Measurements from ENCODE around the gene LRRC61. TPM values are rescaled to one million over a fixed set of nuclear protein-coding genes. Genes with fewer than 3 reads are reported as not detected.

Gene LRRC61
- total RNA-seq, 1 donor from 2014 or later, result 70.8 TPM

GRCh38 chr7:150374472-150374871 lies 51.3 kb downstream of the LRRC61 start:
- H3K36me3 ChIP-seq (ENCODE audit: control insufficient read depth, insufficient read depth, low read length), result peaks cover 2% of the 10 kb centered on the region
- no peak for DNase-seq (ENCODE audit: low read depth)
- no peak overlapping the region for H3K4me3 ChIP-seq (ENCODE audit: low read depth, low read length)
- no peaks in the 10 kb centered on the region for H3K27me3 ChIP-seq (ENCODE audit: control insufficient read depth, insufficient read depth, low read length)
- TF ChIP-seq CTCF (IDR thresholded peaks at IDR 0.05; ENCODE audit: insufficient read depth, low read length, poor library complexity, severe bottlenecking), result no peak

DNA sequence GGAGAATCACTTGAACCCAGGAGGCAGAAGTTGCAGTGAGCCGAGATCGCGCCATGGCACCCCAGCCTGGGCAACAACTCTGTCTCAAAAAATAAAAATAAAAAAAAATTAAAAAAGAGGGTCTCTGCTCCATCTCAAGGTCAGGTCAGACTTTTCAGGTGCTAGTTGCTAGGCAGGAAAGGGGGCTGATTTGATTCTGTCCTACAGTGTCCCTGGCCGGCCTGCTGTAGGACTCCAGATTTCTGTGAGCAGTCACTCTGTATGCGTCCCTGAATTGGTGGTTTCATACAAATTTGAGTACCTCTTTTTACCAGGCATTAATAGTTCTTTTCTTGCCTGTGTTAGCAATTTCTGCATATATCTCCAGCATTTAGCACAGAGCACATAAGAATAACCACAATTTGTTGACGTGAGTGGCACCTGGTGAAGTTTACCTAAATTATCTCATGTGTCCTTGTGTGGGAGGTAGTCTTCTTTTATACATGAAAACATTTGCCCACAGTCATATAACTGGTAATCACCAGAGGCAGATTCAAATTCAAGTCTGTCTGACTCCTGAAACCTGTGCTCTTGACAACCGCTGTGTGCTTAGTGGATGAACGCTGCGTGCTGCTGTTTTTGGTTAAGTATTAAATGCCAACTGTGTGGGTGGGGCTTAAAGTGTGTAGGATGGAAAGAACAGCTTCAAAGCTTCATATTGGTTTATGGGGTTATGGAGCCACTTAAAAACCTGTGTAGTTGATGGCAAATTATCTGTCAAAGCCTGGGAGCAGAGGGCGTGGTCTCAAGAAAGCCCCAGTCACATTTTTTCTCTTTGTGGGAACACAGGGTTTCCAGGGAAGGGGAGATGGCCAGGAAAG lies 52.7 kb downstream of the LRRC61 start:
- peaks cover 2% of the 10 kb centered on the region for H3K36me3 ChIP-seq (ENCODE audit: control insufficient read depth, insufficient read depth, low read length)
- no peak for DNase-seq (ENCODE audit: low read depth)

GRCh38 chr7:150376560-150376959 lies 53.4 kb downstream of the LRRC61 start:
- TF ChIP-seq CTCF (IDR thresholded peaks at IDR 0.05; ENCODE audit: insufficient read depth, low read length, poor library complexity, severe bottlenecking), result no peak
- Histone ChIP-seq H3K36me3 (ENCODE audit: control insufficient read depth, insufficient read depth, low read length) (peaks cover 2% of the 10 kb centered on the region), H3K27me3 (ENCODE audit: control insufficient read depth, insufficient read depth, low read length) (no peaks in the 10 kb centered on the region), H3K4me3 (ENCODE audit: low read depth, low read length) (no peak overlapping the region)
- DNase-seq (ENCODE audit: low read depth), result no peak

More for the DNA sequence above, 52.7 kb downstream of the LRRC61 start:
- H3K4me3 ChIP-seq (ENCODE audit: low read depth, low read length), result no peak overlapping the region
- TF ChIP-seq CTCF (IDR thresholded peaks at IDR 0.05; ENCODE audit: insufficient read depth, low read length, poor library complexity, severe bottlenecking), result no peak
- H3K27me3 ChIP-seq (ENCODE audit: control insufficient read depth, insufficient read depth, low read length), result no peaks in the 10 kb centered on the region

DNA sequence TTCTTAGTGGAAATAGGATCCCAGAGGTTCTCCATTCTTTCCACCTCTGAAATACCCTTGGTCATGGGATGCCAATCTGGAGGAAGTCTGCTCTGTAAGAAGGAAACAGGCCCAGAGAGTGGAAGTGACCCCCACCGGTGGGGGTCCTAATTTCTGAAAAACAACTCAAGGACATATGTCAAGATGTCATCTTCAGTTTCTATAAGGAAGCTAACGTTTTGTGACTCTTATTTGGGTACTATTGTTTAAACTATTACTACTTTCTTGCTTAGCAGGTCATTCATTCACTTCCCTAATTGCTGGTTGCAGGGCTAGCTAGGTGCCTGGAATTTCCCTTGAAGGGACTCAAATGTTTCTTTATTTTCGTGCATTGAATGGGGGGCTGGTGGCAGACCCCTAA lies 54.0 kb downstream of the LRRC61 start:
- DNase-seq (ENCODE audit: low read depth), result no peak
- Histone ChIP-seq H3K27me3 (ENCODE audit: control insufficient read depth, insufficient read depth, low read length) (no peaks in the 10 kb centered on the region), H3K36me3 (ENCODE audit: control insufficient read depth, insufficient read depth, low read length) (peaks cover 2% of the 10 kb centered on the region), H3K4me3 (ENCODE audit: low read depth, low read length) (no peak overlapping the region)
- no peak for TF ChIP-seq CTCF (IDR thresholded peaks at IDR 0.05; ENCODE audit: insufficient read depth, low read length, poor library complexity, severe bottlenecking)

GRCh38 chr7:150377635-150378034 lies 54.5 kb downstream of the LRRC61 start:
- H3K36me3 ChIP-seq (ENCODE audit: control insufficient read depth, insufficient read depth, low read length), result peaks cover 2% of the 10 kb centered on the region
- H3K4me3 ChIP-seq (ENCODE audit: low read depth, low read length), result no peak overlapping the region
- TF ChIP-seq CTCF (IDR thresholded peaks at IDR 0.05; ENCODE audit: insufficient read depth, low read length, poor library complexity, severe bottlenecking), result no peak
- DNase-seq (ENCODE audit: low read depth), result no peak
- no peaks in the 10 kb centered on the region for H3K27me3 ChIP-seq (ENCODE audit: control insufficient read depth, insufficient read depth, low read length)

Measured in kidney epithelial cell (primary cell).